Esophagus squamous epithelium (tissue), 5 donors: ENCODE measurements around the gene DLX5. TPM values are rescaled to one million over a fixed set of nuclear protein-coding genes. Genes with fewer than 3 reads are reported as not detected.

Source experiments
- DNase-seq: peaks from one replicate; lab custom pipeline; 2025; lab: John Stamatoyannopoulos, UW
- H3K27ac ChIP-seq, 4 donors: fragments of 200-600 bp; sonication (generic); one replicate each; pipeline ENCODE4 v1.5.1; 2016 to 2019; ENCODE audit warnings: mild to moderate bottlenecking in 1 of 4
- H3K27me3 ChIP-seq, 4 donors: fragments of 200-600 bp; sonication (generic); 1 replicate in 3 of 4; 2 replicates in 1 of 4; pipeline versions ENCODE4 v1.5.1 to v1.6.0; 2017 to 2021; ENCODE audit warnings: antibody characterized with exemption in 1 of 4
- H3K36me3 ChIP-seq, 3 donors: fragments of 200-600 bp; sonication (generic); one replicate each; pipeline ENCODE4 v1.5.1; 2016 to 2019
- H3K4me1 ChIP-seq, 3 donors: fragments of 200-600 bp; sonication (generic); one replicate each; pipeline ENCODE4 v1.5.1; 2017 to 2019
- H3K4me3 ChIP-seq, 4 donors: fragments of 200-600 bp; sonication (generic); 1 replicate in 3 of 4; 2 replicates in 1 of 4; pipeline ENCODE4 v1.5.1; 2016 to 2019; ENCODE audit warnings: mild to moderate bottlenecking in 2 of 4, moderate library complexity in 1 of 4
- H3K9me3 ChIP-seq, 3 donors: fragments of 200-600 bp; sonication (generic); one replicate each; pipeline ENCODE4 v1.5.1; 2016 to 2019
- POLR2A ChIP-seq, 4 donors: fragments of 450-650 bp; IDR thresholded peaks; one replicate each; pipeline ENCODE4 v1.6.1; 2017; ENCODE audit warnings: antibody characterized with exemption in 4 of 4, mild to moderate bottlenecking in 4 of 4, moderate library complexity in 3 of 4
- WGBS, 2 donors: methylation state at CpG; one replicate each; pipeline ENCODE4 v1.1.5; 2018; 5-methylcytosine and 5-hydroxymethylcytosine counted together
- intact Hi-C: fragments of 100-400 bp; cut with DNase I; formaldehyde crosslinking; loops from one replicate; pipeline ENCODE4 v1.15.0; 2022
- total RNA-seq, 4 donors: library from RNA; depleted of rRNA; stranded (reverse); fragments of >200 nt; gene quantifications; one replicate each; pipeline ENCODE4 v1.1.0, GENCODE V29; 2016
- TF ChIP-seq, protein P1 (sequence below), 6 experiments: fragments of 450-650 bp in 4 of 6; fragments of 200-600 bp in 2 of 6; sonication (generic) in 2 of 6; IDR thresholded peaks; one replicate each; pipeline ENCODE4 v1.5.1; 2016 to 2019; ENCODE audit warnings: antibody characterized with exemption in 6 of 6, mild to moderate bottlenecking in 4 of 6, moderate library complexity in 4 of 6
- donor health status: DM: yes; HTN: yes; CAD: no.

The DLX5 gene
- total RNA-seq, 4 donors from 2014 or later, result 1.3 to 1.8 (median 1.7) TPM; not detected in 1

DNA sequence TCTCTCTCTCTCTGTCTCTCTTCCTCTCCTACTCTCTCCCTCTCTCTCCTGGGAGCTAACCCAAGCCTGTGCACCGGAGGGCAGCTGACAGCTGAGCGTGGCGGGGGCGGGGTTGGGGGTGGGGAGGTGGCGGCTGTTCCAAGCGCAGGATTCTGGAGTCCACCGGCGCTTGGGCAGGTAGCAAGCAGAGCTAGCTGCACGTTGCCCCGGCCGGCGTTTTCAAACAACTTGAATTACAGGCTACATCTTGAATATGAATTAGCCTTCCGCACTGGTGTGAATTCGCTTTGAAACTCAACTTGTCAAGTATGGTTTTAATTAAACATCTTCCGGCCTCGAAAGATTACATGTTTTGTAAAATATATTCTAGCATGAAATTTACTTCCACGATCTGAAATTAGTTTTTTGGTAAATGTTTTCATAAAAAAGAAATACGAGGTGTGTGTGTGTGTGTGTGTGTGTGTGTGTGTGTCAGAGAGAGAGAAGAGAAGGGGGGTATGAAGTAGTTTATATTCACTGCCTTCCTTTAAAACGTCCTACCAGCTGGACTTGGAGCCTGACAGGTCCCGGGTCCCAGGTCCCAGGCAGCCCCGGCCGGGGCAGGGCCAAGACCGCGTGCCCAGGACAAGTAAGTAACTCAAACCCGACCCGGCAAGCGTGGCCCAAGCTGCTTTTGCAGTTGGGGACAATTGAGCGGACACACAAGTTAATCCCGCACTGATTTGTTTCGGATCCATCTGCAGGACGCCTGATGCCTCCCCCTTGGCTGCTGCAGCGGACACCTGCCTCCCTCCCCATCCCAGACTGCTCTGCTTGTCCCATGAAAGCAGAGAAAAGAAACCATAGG lies 28.3 kb downstream of the DLX5 start:
- TF ChIP-seq, protein P1, sequence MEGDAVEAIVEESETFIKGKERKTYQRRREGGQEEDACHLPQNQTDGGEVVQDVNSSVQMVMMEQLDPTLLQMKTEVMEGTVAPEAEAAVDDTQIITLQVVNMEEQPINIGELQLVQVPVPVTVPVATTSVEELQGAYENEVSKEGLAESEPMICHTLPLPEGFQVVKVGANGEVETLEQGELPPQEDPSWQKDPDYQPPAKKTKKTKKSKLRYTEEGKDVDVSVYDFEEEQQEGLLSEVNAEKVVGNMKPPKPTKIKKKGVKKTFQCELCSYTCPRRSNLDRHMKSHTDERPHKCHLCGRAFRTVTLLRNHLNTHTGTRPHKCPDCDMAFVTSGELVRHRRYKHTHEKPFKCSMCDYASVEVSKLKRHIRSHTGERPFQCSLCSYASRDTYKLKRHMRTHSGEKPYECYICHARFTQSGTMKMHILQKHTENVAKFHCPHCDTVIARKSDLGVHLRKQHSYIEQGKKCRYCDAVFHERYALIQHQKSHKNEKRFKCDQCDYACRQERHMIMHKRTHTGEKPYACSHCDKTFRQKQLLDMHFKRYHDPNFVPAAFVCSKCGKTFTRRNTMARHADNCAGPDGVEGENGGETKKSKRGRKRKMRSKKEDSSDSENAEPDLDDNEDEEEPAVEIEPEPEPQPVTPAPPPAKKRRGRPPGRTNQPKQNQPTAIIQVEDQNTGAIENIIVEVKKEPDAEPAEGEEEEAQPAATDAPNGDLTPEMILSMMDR (IDR thresholded peaks at IDR 0.05), result no peak
- TF ChIP-seq POLR2A (IDR thresholded peaks at IDR 0.05), result no peak
- Histone ChIP-seq H3K27me3 (peaks cover 16 to 100% (median 59%) of the 10 kb centered on the region in 4 donors), H3K4me3 (no peak overlapping the region), H3K9me3 (peaks cover 0 to 5% (median 5%) of the 10 kb centered on the region in 3 donors), H3K27ac (no peak overlapping the region), H3K36me3 (no peaks in the 10 kb centered on the region), H3K4me1 (peaks cover 0 to 37% (median 0%) of the 10 kb centered on the region in 3 donors)
- intact Hi-C loops, result no loop called here
- 6 to 7% methylated on average over 24 to 26 of the region's 32 CpGs for WGBS, 2 donors
- DNase-seq, result no peak

DNA sequence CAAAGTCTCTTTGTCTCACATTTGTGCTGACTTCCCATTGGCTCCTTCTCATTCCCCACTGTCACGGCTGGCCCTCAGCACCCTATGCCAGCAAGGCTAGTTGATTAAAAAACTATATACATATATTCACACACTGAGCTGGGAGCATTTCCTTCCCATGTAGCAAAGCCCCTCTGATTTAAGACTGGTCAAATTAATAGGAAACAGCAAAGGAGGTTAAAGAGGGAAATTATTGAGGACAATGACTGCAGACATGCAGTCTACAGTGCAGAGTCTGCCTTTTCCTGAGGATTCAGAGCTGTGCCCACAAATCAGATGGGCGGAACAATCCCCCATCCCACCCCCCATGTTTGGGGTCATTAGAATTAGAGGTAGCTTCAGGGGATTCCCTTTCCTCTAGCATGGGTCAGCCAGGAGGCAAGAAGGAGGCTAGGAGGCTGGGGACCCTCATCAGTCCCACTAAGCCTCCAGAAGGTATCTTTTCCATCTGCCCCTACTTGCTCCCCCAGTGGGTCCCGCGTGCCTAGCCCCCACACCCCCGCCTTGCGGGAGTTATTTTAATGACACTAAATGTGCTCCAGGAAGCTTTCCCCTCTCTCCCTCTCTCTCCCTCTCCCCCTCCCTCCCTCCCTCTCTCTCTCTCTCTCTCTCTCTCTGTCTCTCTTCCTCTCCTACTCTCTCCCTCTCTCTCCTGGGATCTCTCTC lies 29.1 kb downstream of the DLX5 start:
- Histone ChIP-seq H3K27ac (no peak overlapping the region), H3K36me3 (no peaks in the 10 kb centered on the region), H3K4me3 (no peak overlapping the region), H3K4me1 (peaks cover 0 to 37% (median 0%) of the 10 kb centered on the region in 3 donors), H3K27me3 (peaks cover 16 to 100% (median 58%) of the 10 kb centered on the region in 4 donors), H3K9me3 (peaks cover 0 to 5% (median 5%) of the 10 kb centered on the region in 3 donors)
- intact Hi-C loops, result no loop called here
- TF ChIP-seq, protein P1 (IDR thresholded peaks at IDR 0.05), result no peak
- no peak for TF ChIP-seq POLR2A (IDR thresholded peaks at IDR 0.05)
- WGBS, 2 donors, result 10 to 16% methylated on average over 6 of the region's 6 CpGs
- no peak for DNase-seq

DNA sequence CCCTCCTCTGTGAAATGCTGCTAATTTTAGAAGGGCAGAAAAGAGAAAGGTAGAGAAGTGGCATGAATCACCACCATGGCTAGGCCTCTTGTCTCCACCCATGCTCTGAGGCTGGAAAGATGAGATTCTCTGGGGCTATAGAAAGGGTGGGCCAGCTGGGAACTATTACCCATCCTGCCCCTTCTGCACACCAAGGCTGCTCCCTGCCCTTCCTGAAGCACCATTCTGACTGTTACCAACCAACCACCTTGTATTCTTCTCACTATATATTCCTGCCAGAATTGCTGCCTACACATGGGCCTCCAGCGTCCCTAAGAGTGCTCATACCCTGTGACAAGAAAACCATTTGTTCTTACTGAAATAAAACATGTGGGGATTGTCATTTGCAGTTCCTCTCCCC lies 30.7 kb downstream of the DLX5 start:
- no peaks in the 10 kb centered on the region for H3K36me3 ChIP-seq
- 50% methylated on average over 1 of the region's 1 CpG for WGBS, 2 donors
- intact Hi-C loops, result no loop called here
- H3K9me3 ChIP-seq, result peaks cover 0 to 5% (median 5%) of the 10 kb centered on the region in 3 donors
- no peak overlapping the region for H3K27ac ChIP-seq
- peaks cover 16 to 100% (median 55%) of the 10 kb centered on the region in 4 donors for H3K27me3 ChIP-seq
- no peak overlapping the region for H3K4me3 ChIP-seq
- DNase-seq, result no peak
- H3K4me1 ChIP-seq, result peaks cover 0 to 37% (median 0%) of the 10 kb centered on the region in 3 donors
- TF ChIP-seq, protein P1 (IDR thresholded peaks at IDR 0.05), result no peak
- TF ChIP-seq POLR2A (IDR thresholded peaks at IDR 0.05), result no peak

- H3K9me3 ChIP-seq, result peaks cover 0 to 5% (median 5%) of the 10 kb centered on the region in 3 donors
- no peak overlapping the region for H3K4me3 ChIP-seq
- no peak for DNase-seq
- H3K27me3 ChIP-seq, result peaks cover 16 to 100% (median 48%) of the 10 kb centered on the region in 4 donors
- no peak overlapping the region for H3K27ac ChIP-seq
- no peaks in the 10 kb centered on the region for H3K36me3 ChIP-seq
- peaks cover 0 to 30% (median 0%) of the 10 kb centered on the region in 3 donors for H3K4me1 ChIP-seq
- TF ChIP-seq, protein P1 (IDR thresholded peaks at IDR 0.05), result no peak
- TF ChIP-seq POLR2A (IDR thresholded peaks at IDR 0.05), result no peak
- intact Hi-C loops, result no loop called here
- WGBS, 2 donors, result 38 to 41% methylated on average over 24 to 27 of the region's 27 CpGs
Observed at GRCh38 chr7:96993094-96993865, 31.4 kb downstream of the DLX5 start.
